IMR-90 (cell line): Measurements from ENCODE around the gene KHNYN.

ENCODE experiments used
- RFX5 ChIP-seq: IDR thresholded peaks from 2 replicates; pipeline ENCODE4 v1.8.0; 2012; ENCODE audit warnings: low read depth, mild to moderate bottlenecking, low read length, moderate library complexity
- TF ChIP-seq, protein P1 (sequence below): conservative IDR thresholded peaks from 2 replicates; pipeline ENCODE4 v1.5.1; 2012; ENCODE audit warnings: mild to moderate bottlenecking, low read depth, low read length, improper control_type of control experiment

DNA sequence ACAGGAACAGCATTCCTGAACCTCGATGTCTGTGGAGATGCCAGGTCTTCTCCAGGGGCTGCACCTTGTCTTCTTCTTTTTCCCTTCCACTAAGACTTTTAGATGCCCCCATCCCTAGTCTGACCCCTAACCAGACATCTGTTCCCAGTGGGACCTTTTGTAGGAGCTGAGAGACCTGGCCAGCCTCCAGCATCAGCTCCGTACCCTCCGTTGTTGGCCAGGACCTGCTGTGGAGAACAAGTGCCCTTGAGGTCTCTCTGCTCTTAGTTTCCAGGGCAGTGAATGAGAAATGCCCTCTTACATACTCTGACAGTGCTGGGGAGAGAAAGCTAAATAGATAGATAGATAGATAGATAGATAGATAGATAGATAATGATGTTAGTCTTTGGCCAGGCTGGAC lies 29.6 kb downstream of the KHNYN start:
- TF ChIP-seq, protein P1, sequence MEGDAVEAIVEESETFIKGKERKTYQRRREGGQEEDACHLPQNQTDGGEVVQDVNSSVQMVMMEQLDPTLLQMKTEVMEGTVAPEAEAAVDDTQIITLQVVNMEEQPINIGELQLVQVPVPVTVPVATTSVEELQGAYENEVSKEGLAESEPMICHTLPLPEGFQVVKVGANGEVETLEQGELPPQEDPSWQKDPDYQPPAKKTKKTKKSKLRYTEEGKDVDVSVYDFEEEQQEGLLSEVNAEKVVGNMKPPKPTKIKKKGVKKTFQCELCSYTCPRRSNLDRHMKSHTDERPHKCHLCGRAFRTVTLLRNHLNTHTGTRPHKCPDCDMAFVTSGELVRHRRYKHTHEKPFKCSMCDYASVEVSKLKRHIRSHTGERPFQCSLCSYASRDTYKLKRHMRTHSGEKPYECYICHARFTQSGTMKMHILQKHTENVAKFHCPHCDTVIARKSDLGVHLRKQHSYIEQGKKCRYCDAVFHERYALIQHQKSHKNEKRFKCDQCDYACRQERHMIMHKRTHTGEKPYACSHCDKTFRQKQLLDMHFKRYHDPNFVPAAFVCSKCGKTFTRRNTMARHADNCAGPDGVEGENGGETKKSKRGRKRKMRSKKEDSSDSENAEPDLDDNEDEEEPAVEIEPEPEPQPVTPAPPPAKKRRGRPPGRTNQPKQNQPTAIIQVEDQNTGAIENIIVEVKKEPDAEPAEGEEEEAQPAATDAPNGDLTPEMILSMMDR, result no peak
- no peak for TF ChIP-seq RFX5
